GM12801 (cell line): Measurements from ENCODE around the gene ADAMTS12.

ENCODE experiments used
- CTCF ChIP-seq: IDR thresholded peaks from one replicate; pipeline ENCODE4 v1.5.1; 2011; ENCODE audit warnings: control low read depth; ENCODE audit not compliant: insufficient read length; ENCODE audit errors: extremely low read depth

ADAMTS12 gene

GRCh38 chr5:33891788-33892619, at the start of gene ADAMTS12:
Gene ADAMTS12, minus strand, starts transcription at chr5:33891990. Its CDS starts 134 bp downstream, at chr5:33891856.
- no peak for TF ChIP-seq CTCF

- TF ChIP-seq CTCF, result no peak
These were observed 49.3 kb upstream of the ADAMTS12 start for GRCh38 chr5:33941090-33941489.

- no peak for TF ChIP-seq CTCF
These were observed 47.9 kb upstream of the ADAMTS12 start for GRCh38 chr5:33939556-33940262.

- TF ChIP-seq CTCF, result no peak
These were observed 47.1 kb upstream of the ADAMTS12 start for GRCh38 chr5:33938881-33939280.

- TF ChIP-seq CTCF, result no peak
These were observed 46.7 kb upstream of the ADAMTS12 start for GRCh38 chr5:33938507-33938796.

GRCh38 chr5:33937707-33938506, 46.1 kb upstream of the ADAMTS12 start:
- TF ChIP-seq CTCF, result no peak
